K562 (cell line): Measurements from ENCODE around the gene GMEB2. TPM values are rescaled to one million over a fixed set of nuclear protein-coding genes. Genes with fewer than 3 reads are reported as not detected.

Source experiments
- CXXC5 ChIP-seq: fragments of 250-450 bp; sonication (Bioruptor Pico); IDR thresholded peaks from 2 replicates; pipeline ENCODE4 v1.8.0; 2022; ENCODE audit warnings: inconsistent platforms, mild to moderate bottlenecking, moderate library complexity
- ETS1 ChIP-seq: conservative IDR thresholded peaks from 2 replicates; pipeline ENCODE4 v1.6.1; 2011; ENCODE audit warnings: low read depth, mild to moderate bottlenecking, low read length; ENCODE audit not compliant: control insufficient read depth
- GABPB1 ChIP-seq: sonication (generic); formaldehyde crosslinking; IDR thresholded peaks from 2 replicates; pipeline ENCODE4 v1.8.0; 2022; ENCODE audit warnings: mild to moderate bottlenecking, missing genetic modification reagents
- HCFC1 ChIP-seq: IDR thresholded peaks from 2 replicates; pipeline ENCODE4 v1.6.1; 2012; ENCODE audit warnings: low read depth, low read length, improper control_type of control experiment
- LEF1 ChIP-seq: fragments of 450-650 bp; IDR thresholded peaks from 2 replicates; pipeline ENCODE4 v1.6.1; 2016; ENCODE audit warnings: mild to moderate bottlenecking
- MAZ ChIP-seq, 2 experiments: fragments of 450-650 bp in 1 of 2; sonication (generic) in 1 of 2; formaldehyde crosslinking; IDR thresholded peaks in 1 of 2; conservative IDR thresholded peaks in 1 of 2; 2 replicates each; pipeline versions ENCODE4 v1.4.0 to v1.5.0; 2020; ENCODE audit warnings: mild to moderate bottlenecking in 1 of 2, missing genetic modification reagents in 1 of 2
- MBD2 ChIP-seq: sonication (generic); IDR thresholded peaks from 2 replicates; pipeline ENCODE4 v1.6.1; 2016; ENCODE audit warnings: low read depth, borderline replicate concordance
- MCM5 ChIP-seq: fragments of 450-650 bp; IDR thresholded peaks from 2 replicates; pipeline ENCODE4 v1.6.1; 2016; ENCODE audit warnings: low read depth
- MXI1 ChIP-seq: IDR thresholded peaks from 2 replicates; pipeline ENCODE4 v1.6.1; 2011; ENCODE audit warnings: low read depth, mild to moderate bottlenecking, improper control_type of control experiment, low read length
- NR3C1 ChIP-seq: sonication (generic); formaldehyde crosslinking; IDR thresholded peaks from 2 replicates; pipeline ENCODE4 v1.8.1; 2022; ENCODE audit warnings: missing genetic modification reagents
- SAFB2 ChIP-seq: fragments of 200-400 bp; formaldehyde crosslinking; IDR thresholded peaks from 2 replicates; pipeline ENCODE4 v1.6.1; 2018; ENCODE audit warnings: borderline replicate concordance, low read length, low read depth, moderate library complexity; ENCODE audit not compliant: severe bottlenecking
- SMAD1 ChIP-seq: fragments of 150-350 bp; IDR thresholded peaks from 2 replicates; pipeline ENCODE4 v1.6.1; 2014; ENCODE audit warnings: low read length, low read depth; ENCODE audit not compliant: partially characterized antibody
- VEZF1 ChIP-seq: fragments of 200-800 bp; sonication (Bioruptor generic); IDR thresholded peaks from 2 replicates; pipeline ENCODE4 v1.6.1; 2017; ENCODE audit warnings: missing genetic modification characterization, missing compliant biosample characterization
- ZNF212 ChIP-seq: fragments of 450-650 bp; formaldehyde crosslinking; IDR thresholded peaks from 2 replicates; pipeline ENCODE4 v1.4.0; 2020; ENCODE audit warnings: mild to moderate bottlenecking
- polyA plus RNA-seq, 8 experiments: library from polyadenylated mRNA; depleted of rRNA in 4 of 8; stranded (reverse) in 5 of 8; unstranded in 3 of 8; fragments of >200 nt; fragmentation: Nextera tagmentation in 2 of 8; fragmentation: Illumina TruSeq in 1 of 8; extraction: Ambion mirVana in 2 of 8; extraction: Trizol in 1 of 8; gene quantifications; 2 replicates each; pipeline versions ENCODE4 v1.2.1 to v1.2.3, GENCODE V29; 2011 to 2014; ENCODE audit warnings: inconsistent platforms in 1 of 8, missing spikeins in 1 of 8
- total RNA-seq, 7 experiments: library from RNA; depleted of rRNA in 6 of 7; stranded (reverse); fragments of >200 nt in 6 of 7; fragmentation: Illumina TruSeq in 2 of 7; extraction: Trizol in 2 of 7; gene quantifications; 2 replicates each; pipeline versions ENCODE4 v1.2.1 to v1.2.3, GENCODE V29; 2011 to 2021; ENCODE audit warnings: low replicate concordance in 1 of 7

The GMEB2 gene
- total and polyA plus RNA-seq, 9 of the 15 experiments (the other 6 are each of a cell fraction or from before 2014, with no cell fraction given), result 0.03 to 13.9 (median 6.3) TPM

- TF ChIP-seq MCM5 (no peak), NR3C1 (CRISPR knock-in tag) (no peak), SMAD1 (no peak), GABPB1 (CRISPR knock-in tag) (peak; percentile 1; the same call in 1 of the 2 replicates), MAZ (CRISPR knock-in tag; conservative IDR thresholded peaks at IDR 0.05 in 1 of 2, IDR thresholded peaks at IDR 0.05 in 1 of 2) (peak; percentile 45 to 60; a peak in 2 of 4 replicates), LEF1 (no peak), MBD2 (peak; percentile 44; the same call in 1 of the 2 replicates), VEZF1 (CRISPR knock-in tag) (peak; percentile 83), ZNF212 (no peak), HCFC1 (no peak), CXXC5 (CRISPR knock-in tag) (0 out of 2 replicates have a peak, but pooled peaks have one; percentile 61), MXI1 (no peak), SAFB2 (no peak), ETS1 (0 out of 2 replicates have a peak, but pooled peaks have one; percentile 12)
Observed at GRCh38 chr20:63553251-63553932, 73.5 kb downstream of the GMEB2 start (continued).
